SU-DHL-6 (cell line): ENCODE results near the gene TNFRSF19.

ENCODE experiments used
- CTCF ChIP-seq: fragments of 200-600 bp; sonication (generic); IDR thresholded peaks from one replicate; pipeline ENCODE4 v1.5.1; 2017; ENCODE audit warnings: antibody characterized with exemption, mild to moderate bottlenecking, low read length, moderate library complexity; ENCODE audit not compliant: insufficient read depth, poor library complexity, severe bottlenecking
- EZH2phosphoT487 ChIP-seq: fragments of 200-600 bp; sonication (generic), shearing (Covaris generic); conservative IDR thresholded peaks from 2 replicates; pipeline ENCODE4 v1.6.1; 2018; ENCODE audit warnings: mild to moderate bottlenecking, antibody characterized with exemption, low read length, moderate library complexity, mixed read lengths

GRCh38 chr13:23690668-23691067 is 120.5 kb downstream of the TNFRSF19 start:
- TF ChIP-seq CTCF: no peak
- no peak for TF ChIP-seq EZH2phosphoT487
